ENCODE measurements around the gene SERPINA1.
"Not testable (repeated sequence)": the region's sequence is repeated elsewhere in the genome, so short reads cannot be mapped to it uniquely, and the experiment has no call there.

SERPINA1 gene

GRCh38 chr14:94388384-94389103, at the start of gene SERPINA1:
TSS of gene SERPINA1 (minus strand) at chr14:94388602. CDS start at chr14:94383237, 5,365 bp downstream.
- Histone ChIP-seq H3K9me3 (ENCODE audit: control insufficient read depth, insufficient read depth, low read length) (no peaks in the 10 kb centered on the region), H3K9ac (ENCODE audit: low read depth, low read length) (no peak within 1 kb of the TSS), H3K36me3 (ENCODE audit: control insufficient read depth, insufficient read depth, low read length) (no peaks in the 10 kb centered on the region), H3K4me3 (ENCODE audit: low read depth, low read length) (no peak within 1 kb of the TSS), H3K4me1 (ENCODE audit: control insufficient read depth, insufficient read depth, low read length) (no peaks in the 10 kb centered on the region), H3K27me3 (ENCODE audit: control insufficient read depth, insufficient read depth, low read length) (no peaks in the 10 kb centered on the region)

- Histone ChIP-seq H3K27me3 (ENCODE audit: control insufficient read depth, insufficient read depth, low read length) (no peaks in the 10 kb centered on the region), H3K9ac (ENCODE audit: low read depth, low read length) (no peak overlapping the region), H3K36me3 (ENCODE audit: control insufficient read depth, insufficient read depth, low read length) (no peaks in the 10 kb centered on the region), H3K4me3 (ENCODE audit: low read depth, low read length) (no peak overlapping the region), H3K4me1 (ENCODE audit: control insufficient read depth, insufficient read depth, low read length) (no peaks in the 10 kb centered on the region), H3K9me3 (ENCODE audit: control insufficient read depth, insufficient read depth, low read length) (no peaks in the 10 kb centered on the region)
Measured at GRCh38 chr14:94428610-94429009, 40.2 kb upstream of the SERPINA1 start.

- Histone ChIP-seq H3K9me3 (ENCODE audit: control insufficient read depth, insufficient read depth, low read length) (no peaks in the 10 kb centered on the region), H3K36me3 (ENCODE audit: control insufficient read depth, insufficient read depth, low read length) (no peaks in the 10 kb centered on the region), H3K4me3 (ENCODE audit: low read depth, low read length) (no peak overlapping the region), H3K9ac (ENCODE audit: low read depth, low read length) (no peak overlapping the region), H3K27me3 (ENCODE audit: control insufficient read depth, insufficient read depth, low read length) (no peaks in the 10 kb centered on the region), H3K4me1 (ENCODE audit: control insufficient read depth, insufficient read depth, low read length) (no peaks in the 10 kb centered on the region)
Measured at GRCh38 chr14:94427016-94427613, 38.7 kb upstream of the SERPINA1 start.

- Histone ChIP-seq H3K9ac (ENCODE audit: low read depth, low read length) (no peak overlapping the region), H3K27me3 (ENCODE audit: control insufficient read depth, insufficient read depth, low read length) (no peaks in the 10 kb centered on the region), H3K36me3 (ENCODE audit: control insufficient read depth, insufficient read depth, low read length) (no peaks in the 10 kb centered on the region), H3K9me3 (ENCODE audit: control insufficient read depth, insufficient read depth, low read length) (no peaks in the 10 kb centered on the region), H3K4me1 (ENCODE audit: control insufficient read depth, insufficient read depth, low read length) (no peaks in the 10 kb centered on the region), H3K4me3 (ENCODE audit: low read depth, low read length) (no peak overlapping the region)
Measured at GRCh38 chr14:94426526-94426925, 38.1 kb upstream of the SERPINA1 start.

GRCh38 chr14:94424371-94424770, 36.0 kb upstream of the SERPINA1 start:
- H3K36me3 ChIP-seq (ENCODE audit: control insufficient read depth, insufficient read depth, low read length), result no peaks in the 10 kb centered on the region
- H3K9ac ChIP-seq (ENCODE audit: low read depth, low read length), result no peak overlapping the region
- H3K4me3 ChIP-seq (ENCODE audit: low read depth, low read length), result no peak overlapping the region
- H3K9me3 ChIP-seq (ENCODE audit: control insufficient read depth, insufficient read depth, low read length), result no peaks in the 10 kb centered on the region
- H3K27me3 ChIP-seq (ENCODE audit: control insufficient read depth, insufficient read depth, low read length), result no peaks in the 10 kb centered on the region
- no peaks in the 10 kb centered on the region for H3K4me1 ChIP-seq (ENCODE audit: control insufficient read depth, insufficient read depth, low read length)

- Histone ChIP-seq H3K4me1 (ENCODE audit: control insufficient read depth, insufficient read depth, low read length) (no peaks in the 10 kb centered on the region), H3K27me3 (ENCODE audit: control insufficient read depth, insufficient read depth, low read length) (no peaks in the 10 kb centered on the region), H3K9me3 (ENCODE audit: control insufficient read depth, insufficient read depth, low read length) (no peaks in the 10 kb centered on the region), H3K36me3 (ENCODE audit: control insufficient read depth, insufficient read depth, low read length) (no peaks in the 10 kb centered on the region), H3K4me3 (ENCODE audit: low read depth, low read length) (no peak overlapping the region), H3K9ac (ENCODE audit: low read depth, low read length) (no peak overlapping the region)
Measured at GRCh38 chr14:94423453-94424056, 35.2 kb upstream of the SERPINA1 start.

- no peak overlapping the region for H3K4me3 ChIP-seq (ENCODE audit: low read depth, low read length)
- no peaks in the 10 kb centered on the region for H3K36me3 ChIP-seq (ENCODE audit: control insufficient read depth, insufficient read depth, low read length)
- no peaks in the 10 kb centered on the region for H3K27me3 ChIP-seq (ENCODE audit: control insufficient read depth, insufficient read depth, low read length)
- H3K9ac ChIP-seq (ENCODE audit: low read depth, low read length), result no peak overlapping the region
- no peaks in the 10 kb centered on the region for H3K9me3 ChIP-seq (ENCODE audit: control insufficient read depth, insufficient read depth, low read length)
- H3K4me1 ChIP-seq (ENCODE audit: control insufficient read depth, insufficient read depth, low read length), result no peaks in the 10 kb centered on the region
Measured at GRCh38 chr14:94421316-94421715, 32.9 kb upstream of the SERPINA1 start.

GRCh38 chr14:94417497-94418205, 29.2 kb upstream of the SERPINA1 start:
- not testable (repeated sequence) for H3K36me3 ChIP-seq (ENCODE audit: control insufficient read depth, insufficient read depth, low read length); H3K4me3 ChIP-seq (ENCODE audit: low read depth, low read length); H3K4me1 ChIP-seq (ENCODE audit: control insufficient read depth, insufficient read depth, low read length); H3K27me3 ChIP-seq (ENCODE audit: control insufficient read depth, insufficient read depth, low read length); H3K9me3 ChIP-seq (ENCODE audit: control insufficient read depth, insufficient read depth, low read length); H3K9ac ChIP-seq (ENCODE audit: low read depth, low read length)

GRCh38 chr14:94412671-94413638, 24.6 kb upstream of the SERPINA1 start:
- Histone ChIP-seq H3K9ac (ENCODE audit: low read depth, low read length) (no peak overlapping the region), H3K9me3 (ENCODE audit: control insufficient read depth, insufficient read depth, low read length) (no peaks in the 10 kb centered on the region), H3K27me3 (ENCODE audit: control insufficient read depth, insufficient read depth, low read length) (no peaks in the 10 kb centered on the region), H3K4me1 (ENCODE audit: control insufficient read depth, insufficient read depth, low read length) (peaks cover 10% of the 10 kb centered on the region), H3K36me3 (ENCODE audit: control insufficient read depth, insufficient read depth, low read length) (no peaks in the 10 kb centered on the region), H3K4me3 (ENCODE audit: low read depth, low read length) (no peak overlapping the region)

GRCh38 chr14:94411638-94412037, 23.2 kb upstream of the SERPINA1 start:
- Histone ChIP-seq H3K9me3 (ENCODE audit: control insufficient read depth, insufficient read depth, low read length) (no peaks in the 10 kb centered on the region), H3K27me3 (ENCODE audit: control insufficient read depth, insufficient read depth, low read length) (no peaks in the 10 kb centered on the region), H3K4me1 (ENCODE audit: control insufficient read depth, insufficient read depth, low read length) (peaks cover 10% of the 10 kb centered on the region), H3K9ac (ENCODE audit: low read depth, low read length) (no peak overlapping the region), H3K4me3 (ENCODE audit: low read depth, low read length) (no peak overlapping the region), H3K36me3 (ENCODE audit: control insufficient read depth, insufficient read depth, low read length) (no peaks in the 10 kb centered on the region)

GRCh38 chr14:94409430-94409829, 21.0 kb upstream of the SERPINA1 start:
- H3K9me3 ChIP-seq (ENCODE audit: control insufficient read depth, insufficient read depth, low read length); H3K4me3 ChIP-seq (ENCODE audit: low read depth, low read length); H3K9ac ChIP-seq (ENCODE audit: low read depth, low read length); H3K36me3 ChIP-seq (ENCODE audit: control insufficient read depth, insufficient read depth, low read length); H3K27me3 ChIP-seq (ENCODE audit: control insufficient read depth, insufficient read depth, low read length): not testable (repeated sequence)
- H3K4me1 ChIP-seq (ENCODE audit: control insufficient read depth, insufficient read depth, low read length), result peaks cover 10% of the 10 kb centered on the region

All from iPS-15b (cell line).